KBM-7 (cell line): ENCODE results near the gene NLRP12.
"Not testable (repeated sequence)": the region's sequence is repeated elsewhere in the genome, so short reads cannot be mapped to it uniquely, and the experiment has no call there.

Source experiments
- DNase-seq: peaks from one replicate; pipeline ENCODE4 v3.0.0-alpha.2; 2015
- in situ Hi-C: fragments of 300-500 bp; cut with MboI; formaldehyde crosslinking; loops from 2 replicates; pipeline ENCODE4 v1.14.3; 2020; ENCODE audit warnings: low sequenced_read_pairs, low pct_unique_long_range_greater_than_20kb, mixed read lengths

NLRP12 gene

DNA sequence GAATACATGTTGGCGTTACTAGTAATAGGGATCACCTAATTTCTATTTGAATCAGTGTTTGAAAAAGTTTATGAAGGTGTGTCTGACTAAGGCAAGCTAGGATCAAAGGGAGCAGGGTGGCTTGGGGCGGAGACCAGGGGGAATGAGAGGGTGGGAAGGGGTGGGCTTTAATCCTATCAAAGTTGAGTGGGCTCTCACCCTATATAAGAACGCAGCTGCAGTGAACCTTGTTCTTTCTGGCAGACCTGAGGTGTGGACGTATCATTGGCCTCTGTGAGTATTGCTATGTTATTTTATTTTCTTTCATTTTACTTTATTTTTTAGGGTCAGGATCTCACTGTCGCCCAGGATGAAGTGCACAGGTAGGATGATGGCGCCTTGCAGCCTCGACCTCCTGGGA is 37.4 kb downstream of the NLRP12 start:
- DNase-seq = no peak
- in situ Hi-C loops = no loop called here

DNA sequence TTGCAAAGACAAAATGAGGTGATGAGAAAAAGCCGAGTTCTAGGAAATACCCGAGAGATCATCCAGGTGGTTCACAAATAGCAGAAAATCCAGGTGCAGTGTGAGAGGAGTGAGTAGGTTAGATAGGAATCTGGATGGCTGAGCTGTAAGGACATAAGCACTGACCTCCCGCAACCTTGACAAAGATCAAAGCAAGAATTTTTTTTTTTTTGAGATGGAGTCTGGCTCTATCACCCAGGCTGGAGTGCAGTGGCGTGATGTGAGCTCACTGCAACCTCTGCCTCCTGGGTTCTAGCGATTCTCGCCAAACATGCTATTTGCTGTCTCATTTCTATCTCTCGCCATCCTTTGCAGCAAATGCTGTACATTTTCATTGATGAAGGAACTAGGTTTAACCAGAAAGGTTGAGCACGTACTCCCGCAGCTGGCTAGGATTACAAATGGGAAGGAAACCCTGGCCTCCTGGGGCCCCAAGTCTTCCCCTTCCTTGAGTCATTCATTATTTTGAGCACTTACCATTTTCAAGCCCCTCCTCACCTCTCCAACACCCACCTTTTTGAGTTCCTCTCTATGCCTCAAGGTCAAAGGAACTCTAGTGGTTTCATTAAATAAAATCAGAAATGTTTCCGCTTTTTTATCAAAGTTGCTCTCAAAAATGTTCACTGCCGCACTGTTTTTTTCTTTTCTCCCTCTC is 38.8 kb downstream of the NLRP12 start:
- no peak for DNase-seq
- in situ Hi-C loops = no loop called here

DNA sequence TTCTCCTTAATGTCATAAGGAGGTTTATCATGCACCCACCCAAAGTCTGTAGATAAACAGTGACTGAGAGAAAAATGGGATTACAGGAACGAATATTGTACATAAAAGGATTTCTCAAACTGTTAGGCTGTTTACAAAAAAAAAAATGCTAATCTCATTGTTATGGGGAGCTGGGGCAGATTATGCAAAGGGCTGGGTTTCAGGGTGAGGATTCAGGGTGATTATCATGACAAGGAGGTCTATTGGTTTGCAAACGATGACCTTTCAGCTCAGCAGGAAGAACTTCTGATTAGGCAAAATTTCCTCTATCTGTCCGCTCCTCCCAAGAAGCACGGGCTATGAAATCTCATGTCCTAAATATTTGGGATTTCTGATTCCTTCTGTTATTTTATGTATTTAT is 41.4 kb downstream of the NLRP12 start:
- in situ Hi-C loops = no loop called here

DNA sequence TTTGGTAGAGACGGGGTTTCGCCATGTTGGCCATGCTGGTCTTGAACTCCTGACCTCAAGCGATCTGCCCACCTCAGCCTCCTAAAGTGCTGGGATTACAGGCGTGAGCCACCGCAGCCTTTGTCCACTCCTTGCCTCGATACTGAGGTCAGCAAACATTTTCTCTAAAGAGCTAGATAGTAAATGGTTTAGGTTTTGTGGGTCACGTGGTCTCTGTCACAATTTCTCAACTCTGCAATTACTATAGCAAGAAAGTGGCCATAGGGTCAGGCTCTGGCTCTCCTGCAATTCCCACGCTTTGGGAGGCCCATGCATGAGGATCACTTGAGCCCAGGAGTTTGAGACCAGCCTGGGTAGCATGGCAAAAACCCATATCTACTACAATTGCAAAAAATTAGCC is 42.8 kb downstream of the NLRP12 start:
- in situ Hi-C loops = not testable (repeated sequence)

More for the DNA sequence above, 41.4 kb downstream of the NLRP12 start:
- DNase-seq = no peak

DNA sequence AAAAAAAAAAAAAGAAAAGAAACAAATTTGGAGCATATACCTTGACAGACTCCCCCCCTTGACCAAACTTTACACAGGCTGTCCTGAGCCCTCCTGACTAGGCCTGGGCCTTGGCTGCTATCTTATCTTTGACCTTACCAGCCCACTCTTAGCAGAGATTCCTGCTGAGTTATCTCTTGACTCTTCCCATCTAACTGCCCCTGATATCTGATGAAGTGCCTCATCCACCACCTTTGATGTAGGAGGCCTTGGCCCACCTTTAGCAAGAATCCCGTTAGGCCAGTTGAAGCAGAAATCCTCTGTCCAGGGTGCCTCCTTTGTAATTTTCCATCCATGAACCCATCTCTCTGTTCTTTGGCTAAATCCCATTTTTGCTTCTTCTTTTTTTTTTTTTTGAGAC is 43.6 kb downstream of the NLRP12 start:
- in situ Hi-C loops = no loop called here
- no peak for DNase-seq

More for the DNA sequence above, 42.8 kb downstream of the NLRP12 start:
- DNase-seq = not testable (repeated sequence)

DNA sequence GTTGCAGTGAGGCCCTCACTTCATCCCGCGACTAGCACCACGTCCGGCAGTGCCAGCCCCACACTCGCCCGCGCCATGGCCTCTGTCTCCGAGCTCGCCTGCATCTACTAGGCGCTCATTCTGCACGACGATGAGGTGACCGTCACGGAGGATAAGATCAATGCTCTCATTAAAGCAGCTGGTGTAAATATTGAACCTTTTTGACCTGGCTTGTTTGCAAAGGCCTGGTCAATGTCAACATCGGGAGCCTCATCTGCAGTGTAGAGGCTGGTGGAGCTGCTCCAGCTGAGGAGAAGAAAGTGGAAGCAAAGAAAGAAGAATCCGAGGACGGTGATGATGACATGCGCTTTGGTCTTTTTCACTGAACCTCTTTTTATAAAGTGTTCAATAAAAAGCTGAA is 48.6 kb downstream of the NLRP12 start:
- in situ Hi-C loops = no loop called here
- no peak for DNase-seq

DNA sequence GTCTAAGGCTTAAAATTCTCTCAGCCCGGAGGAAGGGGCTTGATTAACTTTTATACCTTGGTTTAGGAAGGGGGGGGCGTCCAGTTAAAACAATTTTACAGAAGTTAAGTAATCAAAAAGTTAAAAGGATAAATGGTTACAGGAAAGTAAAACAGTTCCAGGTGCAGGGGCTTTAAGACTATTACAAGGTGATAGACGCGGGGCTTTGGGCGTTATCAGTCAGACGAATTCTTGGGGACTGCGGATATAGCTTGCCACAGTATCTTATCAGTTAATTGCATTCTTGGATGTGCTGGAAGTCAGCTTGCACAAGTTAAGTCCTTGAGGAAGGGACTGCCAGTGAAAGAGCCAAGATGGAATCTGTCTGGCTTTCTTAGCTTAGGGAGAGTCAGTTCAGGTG is 49.6 kb downstream of the NLRP12 start:
- in situ Hi-C loops = not testable (repeated sequence)

DNA sequence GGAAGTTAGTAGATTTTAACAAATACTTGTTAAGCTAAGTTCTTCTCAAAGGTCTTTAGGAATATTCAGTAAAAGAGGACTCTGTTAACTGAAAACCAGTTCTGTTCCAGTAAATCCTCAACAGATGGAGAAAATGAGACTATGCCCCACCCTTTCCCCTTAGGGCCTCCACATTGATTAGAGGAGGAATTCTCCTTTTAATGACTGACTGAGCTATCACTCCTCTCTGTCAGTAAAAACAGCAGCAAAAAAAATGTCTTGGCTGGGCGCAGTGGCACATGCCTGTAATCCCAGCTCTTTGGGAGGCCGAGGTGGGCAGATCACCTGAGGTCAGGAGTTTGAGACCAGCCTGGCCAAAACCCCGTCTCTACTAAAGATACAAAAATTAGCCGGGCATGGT is 50.1 kb downstream of the NLRP12 start:
- DNase-seq = no peak
- in situ Hi-C loops = no loop called here

More for the DNA sequence above, 49.6 kb downstream of the NLRP12 start:
- DNase-seq = not testable (repeated sequence)

DNA sequence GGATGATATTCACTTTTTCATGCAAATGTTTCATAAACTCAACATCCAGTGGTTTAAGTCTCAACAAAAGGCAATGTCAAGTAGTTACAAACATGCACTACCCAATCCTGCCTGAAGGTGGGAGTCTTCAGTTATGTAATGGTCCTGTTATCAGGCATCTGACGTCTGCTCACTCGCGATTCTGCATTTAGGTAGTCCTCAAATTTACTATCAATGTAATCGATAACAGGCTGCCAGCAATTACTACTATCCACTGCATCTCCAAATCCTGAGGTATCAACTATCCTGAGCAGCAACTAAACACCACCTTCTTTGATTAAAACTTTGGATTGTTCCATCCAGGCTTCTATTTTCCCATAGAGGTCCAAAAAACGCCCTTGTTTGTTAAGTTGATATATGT is 51.2 kb downstream of the NLRP12 start:
- DNase-seq = peak; percentile 53
- in situ Hi-C loops = no loop called here

DNA sequence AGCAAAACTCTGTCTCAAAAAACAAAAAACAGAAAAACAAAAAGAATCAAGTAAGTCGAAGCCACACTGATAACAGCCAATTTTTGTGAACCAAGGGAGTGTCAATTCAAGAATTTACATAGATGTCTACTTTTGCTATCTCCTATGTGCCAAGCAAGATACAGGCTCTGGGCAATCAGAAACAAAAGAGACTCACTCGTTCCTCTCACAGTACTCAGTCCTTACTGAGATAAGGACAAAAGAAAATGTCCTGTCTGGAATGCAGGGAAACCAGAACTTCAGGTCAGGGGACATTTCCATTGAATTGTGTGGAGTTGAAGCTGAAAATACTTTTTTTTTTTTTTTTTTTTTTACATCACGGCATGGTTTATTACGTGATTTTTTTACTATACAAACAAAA is 53.0 kb downstream of the NLRP12 start:
- no peak for DNase-seq
- in situ Hi-C loops = no loop called here

DNA sequence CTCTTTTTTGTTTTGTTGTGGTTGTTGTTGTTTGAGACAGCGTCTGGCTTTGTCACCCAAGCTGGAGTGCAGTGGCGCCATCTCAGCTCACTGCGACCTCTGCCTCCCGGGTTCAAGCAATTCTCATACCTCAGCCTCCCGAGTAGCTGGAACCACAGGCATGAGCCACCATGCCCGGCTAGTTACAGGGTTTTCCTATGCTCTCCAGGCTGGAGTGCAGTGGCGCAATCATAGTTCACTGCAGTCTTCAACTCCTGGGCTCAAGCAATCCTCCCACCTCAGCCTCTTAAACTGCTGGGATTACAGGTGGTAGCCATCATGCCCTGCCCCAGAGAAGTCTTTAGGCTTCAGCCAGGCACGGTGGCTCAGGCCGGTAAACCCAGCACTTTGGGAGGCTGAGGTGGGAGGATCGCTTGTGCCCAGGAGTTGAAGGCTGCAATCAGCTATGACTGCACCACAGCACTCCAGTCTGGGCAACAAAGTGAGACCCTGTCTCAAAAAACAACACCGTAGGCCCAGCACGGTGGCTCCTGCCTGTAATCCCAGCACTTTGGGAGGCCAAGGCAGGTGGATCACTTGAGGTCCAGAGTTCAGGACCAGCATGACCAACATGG is 54.3 kb downstream of the NLRP12 start:
- in situ Hi-C loops, DNase-seq: not testable (repeated sequence)

DNA sequence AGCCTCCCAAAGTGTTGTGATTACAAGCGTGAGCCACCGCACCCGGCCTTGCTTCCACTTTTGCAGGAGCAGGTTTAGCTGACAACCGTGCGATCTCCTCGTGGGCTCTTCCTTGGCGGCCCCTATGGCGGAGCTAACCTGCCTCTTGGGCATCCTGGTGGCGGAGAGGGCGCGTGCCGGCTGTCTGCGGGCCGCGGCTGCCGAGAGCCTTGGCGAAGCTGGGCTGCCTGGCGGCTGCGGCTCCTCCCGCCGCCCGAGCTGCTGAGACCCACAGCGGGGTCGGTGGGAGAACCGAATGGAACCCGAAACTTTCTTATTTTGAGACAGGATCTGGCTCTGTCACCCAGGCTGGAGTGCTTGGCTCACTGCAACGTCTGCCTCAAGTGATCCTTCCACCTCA is 55.7 kb downstream of the NLRP12 start:
- no peak for DNase-seq
- in situ Hi-C loops = no loop called here

DNA sequence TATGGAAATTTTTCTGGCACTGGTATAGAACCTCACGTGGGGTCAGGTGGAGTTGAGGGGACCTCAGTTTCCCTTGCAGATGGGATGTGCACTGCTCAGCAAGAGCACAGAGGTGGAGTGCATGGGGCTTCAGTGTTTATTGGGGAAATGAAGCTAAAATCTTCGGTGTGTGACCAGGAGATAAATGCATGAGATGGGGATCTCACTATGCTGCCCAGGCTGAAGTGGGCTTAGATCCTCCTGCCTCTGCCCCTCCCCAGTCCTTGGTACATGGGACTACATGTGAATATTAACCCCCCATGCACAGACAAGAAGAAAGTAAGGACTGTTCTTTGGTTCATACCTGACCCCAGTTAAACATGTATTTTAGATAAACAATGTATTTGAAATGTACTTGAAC is 65.1 kb downstream of the NLRP12 start:
- in situ Hi-C loops, DNase-seq: not testable (repeated sequence)
